K562 (cell line): ENCODE measurements around the gene UGT1A5.

Source experiments
- BACH1 ChIP-seq: fragments of 200-800 bp; sonication (Bioruptor generic); IDR thresholded peaks from 2 replicates; pipeline ENCODE4 v1.6.1; 2016; ENCODE audit warnings: missing genetic modification characterization, missing compliant biosample characterization
- CHD2 ChIP-seq: IDR thresholded peaks from 2 replicates; pipeline ENCODE4 v1.6.1; 2011; ENCODE audit warnings: low read depth, low read length
- DNMT1 ChIP-seq: fragments of 450-650 bp; IDR thresholded peaks from 2 replicates; pipeline ENCODE4 v1.6.1; 2016; ENCODE audit warnings: antibody characterized with exemption, mild to moderate bottlenecking
- EP300 ChIP-seq: IDR thresholded peaks from 2 replicates; pipeline ENCODE4 v1.6.1; 2012; ENCODE audit warnings: low read length, improper control_type of control experiment
- GTF2F1 ChIP-seq: IDR thresholded peaks from 2 replicates; pipeline ENCODE4 v1.6.1; 2011; ENCODE audit warnings: low read depth, low read length, improper control_type of control experiment
- IRF9 ChIP-seq: fragments of 450-650 bp; IDR thresholded peaks from 2 replicates; pipeline ENCODE4 v1.6.1; 2016; ENCODE audit warnings: missing biosample characterization, missing genetic modification characterization
- KDM1A ChIP-seq, 2 experiments: fragments of 450-650 bp; IDR thresholded peaks; 2 replicates each; pipeline ENCODE4 v1.6.1; 2016; ENCODE audit warnings: mild to moderate bottlenecking in 2 of 2
- KDM4B ChIP-seq, 2 experiments: fragments of 450-650 bp in 1 of 2; sonication (generic) in 1 of 2; IDR thresholded peaks; 2 replicates each; pipeline ENCODE4 v1.6.1; 2016 to 2017; ENCODE audit warnings: borderline replicate concordance in 2 of 2, antibody characterized with exemption in 1 of 2, low read depth in 1 of 2, mild to moderate bottlenecking in 1 of 2
- PCBP2 ChIP-seq: fragments of 200-400 bp; formaldehyde crosslinking; IDR thresholded peaks from 2 replicates; pipeline ENCODE4 v1.6.1; 2018; ENCODE audit warnings: low read length, low read depth, mild to moderate bottlenecking, moderate library complexity; ENCODE audit not compliant: poor library complexity, severe bottlenecking
- POLR2A ChIP-seq: fragments of 450-650 bp; conservative IDR thresholded peaks from 2 replicates; pipeline ENCODE4 v1.6.1; 2016
- ZZZ3 ChIP-seq: fragments of 450-650 bp; IDR thresholded peaks from 2 replicates; pipeline ENCODE4 v1.6.1; 2016; ENCODE audit warnings: antibody characterized with exemption, mild to moderate bottlenecking, moderate library complexity
- TF ChIP-seq, protein P1 (sequence below), 3 experiments: IDR thresholded peaks in 2 of 3; conservative IDR thresholded peaks in 1 of 3; 2 replicates each; pipeline ENCODE4 v1.5.1; 2011 to 2012; ENCODE audit warnings: low read length in 3 of 3, mild to moderate bottlenecking in 3 of 3, control low read depth in 2 of 3, improper control_type of control experiment in 1 of 3, inconsistent platforms in 1 of 3, low read depth in 1 of 3, mixed read lengths in 1 of 3, moderate library complexity in 1 of 3; ENCODE audit not compliant: insufficient read depth in 2 of 3
- TF ChIP-seq, protein P2 (sequence below), 2 experiments: fragments of 450-650 bp in 1 of 2; sonication (generic) in 1 of 2; formaldehyde crosslinking; conservative IDR thresholded peaks; 2 replicates each; pipeline versions ENCODE4 v1.4.0 to v1.8.1; 2020 to 2022; ENCODE audit warnings: mild to moderate bottlenecking in 1 of 2, missing genetic modification reagents in 1 of 2

DNA sequence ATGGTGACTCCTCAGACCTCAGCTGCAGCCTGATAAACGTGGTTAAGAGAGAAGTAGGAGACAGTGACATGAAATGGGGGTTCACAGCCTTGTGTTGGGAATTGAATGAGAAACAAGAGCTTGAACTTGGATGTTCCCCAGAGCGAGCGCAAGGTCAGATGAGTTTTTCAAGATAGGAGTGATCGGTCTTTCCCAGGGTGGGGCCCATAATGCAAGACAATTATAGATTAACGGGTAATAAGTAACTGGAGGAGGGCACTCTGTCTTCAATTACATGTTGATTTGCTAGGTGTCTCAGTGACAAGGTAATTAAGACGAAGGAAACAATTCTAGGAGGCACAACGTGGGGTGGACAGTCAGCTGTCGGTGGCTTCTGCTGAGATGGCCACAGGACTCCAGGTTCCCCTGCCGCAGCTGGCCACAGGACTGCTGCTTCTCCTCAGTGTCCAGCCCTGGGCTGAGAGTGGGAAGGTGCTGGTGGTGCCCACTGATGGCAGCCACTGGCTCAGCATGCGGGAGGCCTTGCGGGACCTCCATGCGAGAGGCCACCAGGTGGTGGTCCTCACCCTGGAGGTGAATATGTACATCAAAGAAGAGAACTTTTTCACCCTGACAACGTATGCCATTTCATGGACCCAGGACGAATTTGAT, at the start of gene UGT1A5:
- TF ChIP-seq KDM4B (IDR thresholded peaks at IDR 0.05; ENCODE audit: borderline replicate concordance in 2 of 2, low read depth in 1 of 2) (no peak), POLR2A (no peak), PCBP2 (no peak), ZZZ3 (no peak), DNMT1 (no peak), KDM1A (IDR thresholded peaks at IDR 0.05) (no peak), EP300 (no peak), CHD2 (no peak), GTF2F1 (no peak), BACH1 (tag) (no peak), IRF9 (no peak)
- TF ChIP-seq, protein P1, sequence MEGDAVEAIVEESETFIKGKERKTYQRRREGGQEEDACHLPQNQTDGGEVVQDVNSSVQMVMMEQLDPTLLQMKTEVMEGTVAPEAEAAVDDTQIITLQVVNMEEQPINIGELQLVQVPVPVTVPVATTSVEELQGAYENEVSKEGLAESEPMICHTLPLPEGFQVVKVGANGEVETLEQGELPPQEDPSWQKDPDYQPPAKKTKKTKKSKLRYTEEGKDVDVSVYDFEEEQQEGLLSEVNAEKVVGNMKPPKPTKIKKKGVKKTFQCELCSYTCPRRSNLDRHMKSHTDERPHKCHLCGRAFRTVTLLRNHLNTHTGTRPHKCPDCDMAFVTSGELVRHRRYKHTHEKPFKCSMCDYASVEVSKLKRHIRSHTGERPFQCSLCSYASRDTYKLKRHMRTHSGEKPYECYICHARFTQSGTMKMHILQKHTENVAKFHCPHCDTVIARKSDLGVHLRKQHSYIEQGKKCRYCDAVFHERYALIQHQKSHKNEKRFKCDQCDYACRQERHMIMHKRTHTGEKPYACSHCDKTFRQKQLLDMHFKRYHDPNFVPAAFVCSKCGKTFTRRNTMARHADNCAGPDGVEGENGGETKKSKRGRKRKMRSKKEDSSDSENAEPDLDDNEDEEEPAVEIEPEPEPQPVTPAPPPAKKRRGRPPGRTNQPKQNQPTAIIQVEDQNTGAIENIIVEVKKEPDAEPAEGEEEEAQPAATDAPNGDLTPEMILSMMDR (IDR thresholded peaks at IDR 0.05 in 2 of 3, conservative IDR thresholded peaks at IDR 0.05 in 1 of 3; ENCODE audit: insufficient read depth in 2 of 3, low read depth in 1 of 3, low read length in 3 of 3) = no peak
- TF ChIP-seq, protein P2, sequence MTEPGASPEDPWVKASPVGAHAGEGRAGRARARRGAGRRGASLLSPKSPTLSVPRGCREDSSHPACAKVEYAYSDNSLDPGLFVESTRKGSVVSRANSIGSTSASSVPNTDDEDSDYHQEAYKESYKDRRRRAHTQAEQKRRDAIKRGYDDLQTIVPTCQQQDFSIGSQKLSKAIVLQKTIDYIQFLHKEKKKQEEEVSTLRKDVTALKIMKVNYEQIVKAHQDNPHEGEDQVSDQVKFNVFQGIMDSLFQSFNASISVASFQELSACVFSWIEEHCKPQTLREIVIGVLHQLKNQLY (CRISPR knock-in tag; conservative IDR thresholded peaks at IDR 0.05) = no peak
